C4-2B (cell line): ENCODE measurements around the gene DIPK1C.

ENCODE experiments used
- ZFX ChIP-seq: fragments of 450-650 bp; IDR thresholded peaks from 2 replicates; pipeline ENCODE4 v1.6.1; 2017
- TF ChIP-seq, protein P1 (sequence below): fragments of 450-650 bp; conservative IDR thresholded peaks from 2 replicates; pipeline ENCODE4 v1.5.1; 2017; ENCODE audit warnings: mild to moderate bottlenecking

GRCh38 chr18:74447404-74448152, 9.5 kb downstream of the DIPK1C start:
- TF ChIP-seq, protein P1, sequence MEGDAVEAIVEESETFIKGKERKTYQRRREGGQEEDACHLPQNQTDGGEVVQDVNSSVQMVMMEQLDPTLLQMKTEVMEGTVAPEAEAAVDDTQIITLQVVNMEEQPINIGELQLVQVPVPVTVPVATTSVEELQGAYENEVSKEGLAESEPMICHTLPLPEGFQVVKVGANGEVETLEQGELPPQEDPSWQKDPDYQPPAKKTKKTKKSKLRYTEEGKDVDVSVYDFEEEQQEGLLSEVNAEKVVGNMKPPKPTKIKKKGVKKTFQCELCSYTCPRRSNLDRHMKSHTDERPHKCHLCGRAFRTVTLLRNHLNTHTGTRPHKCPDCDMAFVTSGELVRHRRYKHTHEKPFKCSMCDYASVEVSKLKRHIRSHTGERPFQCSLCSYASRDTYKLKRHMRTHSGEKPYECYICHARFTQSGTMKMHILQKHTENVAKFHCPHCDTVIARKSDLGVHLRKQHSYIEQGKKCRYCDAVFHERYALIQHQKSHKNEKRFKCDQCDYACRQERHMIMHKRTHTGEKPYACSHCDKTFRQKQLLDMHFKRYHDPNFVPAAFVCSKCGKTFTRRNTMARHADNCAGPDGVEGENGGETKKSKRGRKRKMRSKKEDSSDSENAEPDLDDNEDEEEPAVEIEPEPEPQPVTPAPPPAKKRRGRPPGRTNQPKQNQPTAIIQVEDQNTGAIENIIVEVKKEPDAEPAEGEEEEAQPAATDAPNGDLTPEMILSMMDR, result no peak
- TF ChIP-seq ZFX, result no peak
